ENCODE data around the gene MAST3. TPM values are rescaled to one million over a fixed set of nuclear protein-coding genes. Genes with fewer than 3 reads are reported as not detected.

Gene MAST3
- total RNA-seq, 1 experiment from 2014 or later, result 0.95 TPM

DNA sequence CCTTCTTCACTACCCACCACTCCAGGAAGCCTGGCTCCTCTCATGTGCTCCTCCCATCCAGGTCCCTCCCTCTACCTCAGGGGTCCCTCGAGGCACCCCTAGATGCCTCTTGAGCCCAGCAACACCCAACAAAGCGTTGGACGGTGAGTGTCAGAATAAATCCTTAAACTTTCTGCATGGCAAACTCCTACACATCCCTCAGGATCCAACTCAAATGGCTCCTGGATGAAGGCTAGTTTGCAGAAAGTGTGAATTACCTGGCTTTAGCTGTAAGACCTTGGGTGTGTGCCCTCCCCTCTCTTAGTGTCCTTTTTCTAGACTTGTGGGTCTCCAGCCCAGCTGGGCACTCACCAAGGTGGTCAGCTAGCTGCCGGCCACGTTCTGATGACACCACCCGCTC lies 100.8 kb downstream of the MAST3 start:
- H3K9me3 ChIP-seq, result no peaks in the 10 kb centered on the region
- H3K4me3 ChIP-seq, result no peak overlapping the region
- no peaks in the 10 kb centered on the region for H3K27me3 ChIP-seq
- no peak for DNase-seq
- peaks cover 22% of the 10 kb centered on the region for H3K36me3 ChIP-seq

Other genes with a start within 250 kb of the MAST3 start
- gene JAK3, start 249.8 kb upstream of the MAST3 start, total RNA-seq (2014; rRNA removed; shearing (Covaris generic); ENCODE audit: low replicate concordance), result not detected in 2 replicates
- 766 and 1,556 TPM in 2 replicates for gene RPL18A, start 237.9 kb upstream of the MAST3 start, total RNA-seq (2014; rRNA removed; shearing (Covaris generic); ENCODE audit: low replicate concordance)
- gene SLC5A5, start 225.8 kb upstream of the MAST3 start, total RNA-seq (2014; rRNA removed; shearing (Covaris generic); ENCODE audit: low replicate concordance), result not detected in 2 replicates
- 228 and 241 TPM in 2 replicates for gene CCDC124, start 164.8 kb upstream of the MAST3 start, total RNA-seq (2014; rRNA removed; shearing (Covaris generic); ENCODE audit: low replicate concordance)
- not detected in 2 replicates for gene KCNN1, start 130.7 kb upstream of the MAST3 start, total RNA-seq (2014; rRNA removed; shearing (Covaris generic); ENCODE audit: low replicate concordance)
- 13.4 and 20.5 TPM in 2 replicates for gene ARRDC2, start 89.6 kb upstream of the MAST3 start, total RNA-seq (2014; rRNA removed; shearing (Covaris generic); ENCODE audit: low replicate concordance)
- not detected in 2 replicates for gene IL12RB1, start 10.8 kb upstream of the MAST3 start, total RNA-seq (2014; rRNA removed; shearing (Covaris generic); ENCODE audit: low replicate concordance)
- gene PIK3R2, start 55.4 kb downstream of the MAST3 start, total RNA-seq (2014; rRNA removed; shearing (Covaris generic); ENCODE audit: low replicate concordance), result 4.2 and 13.2 TPM in 2 replicates
- gene IFI30, start 76.0 kb downstream of the MAST3 start, total RNA-seq (2014; rRNA removed; shearing (Covaris generic); ENCODE audit: low replicate concordance), result 1.0 TPM in 1 of 2 replicates, not detected in the other
- 8.2 and 29.5 TPM in 2 replicates for gene MPV17L2, start 95.4 kb downstream of the MAST3 start, total RNA-seq (2014; rRNA removed; shearing (Covaris generic); ENCODE audit: low replicate concordance)
- gene RAB3A, start 106.3 kb downstream of the MAST3 start, total RNA-seq (2014; rRNA removed; shearing (Covaris generic); ENCODE audit: low replicate concordance), result 0.99 TPM in 1 of 2 replicates, not detected in the other
- not detected in 2 replicates for gene PDE4C, start 128.7 kb downstream of the MAST3 start, total RNA-seq (2014; rRNA removed; shearing (Covaris generic); ENCODE audit: low replicate concordance)
- gene IQCN, start 176.7 kb downstream of the MAST3 start, total RNA-seq (2014; rRNA removed; shearing (Covaris generic); ENCODE audit: low replicate concordance), result 0.03 and 0.05 TPM in 2 replicates
- gene JUND, start 183.8 kb downstream of the MAST3 start, total RNA-seq (2014; rRNA removed; shearing (Covaris generic); ENCODE audit: low replicate concordance), result 85.7 and 102 TPM in 2 replicates
- gene LSM4, start 225.3 kb downstream of the MAST3 start, total RNA-seq (2014; rRNA removed; shearing (Covaris generic); ENCODE audit: low replicate concordance), result 335 and 636 TPM in 2 replicates
- gene PGPEP1, start 242.8 kb downstream of the MAST3 start, total RNA-seq (2014; rRNA removed; shearing (Covaris generic); ENCODE audit: low replicate concordance), result 5.5 and 11.2 TPM in 2 replicates

All from MG63 (cell line).